HepG2 (cell line): ENCODE data around the gene PEAK3. TPM values are rescaled to one million over a fixed set of nuclear protein-coding genes. Genes with fewer than 3 reads are reported as not detected.
A peak's percentile ranks its signal among the peaks of the same experiment; 100 is the strongest.

Experiments
- ATF7 ChIP-seq, 2 experiments: fragments of 450-650 bp in 1 of 2; sonication (generic) in 1 of 2; formaldehyde crosslinking in 1 of 2; IDR thresholded peaks; 2 replicates each; pipeline versions ENCODE4 v1.4.0 to v1.6.1; 2016 to 2020; ENCODE audit warnings: antibody characterized with exemption in 1 of 2, mild to moderate bottlenecking in 1 of 2, missing genetic modification reagents in 1 of 2
- BCLAF1 ChIP-seq: fragments of 450-650 bp; IDR thresholded peaks from 2 replicates; pipeline ENCODE4 v1.6.1; 2017; ENCODE audit warnings: mild to moderate bottlenecking
- CCAR2 ChIP-seq: fragments of 200-400 bp; formaldehyde crosslinking; optimal IDR thresholded peaks from 2 replicates; pipeline ENCODE3; 2018; ENCODE audit warnings: low read depth, mild to moderate bottlenecking, low read length, moderate library complexity
- DNMT1 ChIP-seq: sonication (generic); formaldehyde crosslinking; IDR thresholded peaks from 2 replicates; pipeline ENCODE4 v1.5.1; 2020; ENCODE audit warnings: mild to moderate bottlenecking, missing genetic modification reagents
- FOXO1 ChIP-seq: sonication (generic); formaldehyde crosslinking; IDR thresholded peaks from 2 replicates; pipeline ENCODE4 v1.4.0; 2020; ENCODE audit warnings: missing genetic modification reagents
- HIVEP1 ChIP-seq: sonication (generic); formaldehyde crosslinking; IDR thresholded peaks from 2 replicates; pipeline ENCODE4 v1.4.0; 2020; ENCODE audit warnings: mild to moderate bottlenecking, missing genetic modification reagents
- KDM1A ChIP-seq: IDR thresholded peaks from 2 replicates; pipeline ENCODE4 v1.6.1; 2016; ENCODE audit warnings: missing compliant biosample characterization
- KLF9 ChIP-seq: IDR thresholded peaks from 2 replicates; pipeline ENCODE4 v1.6.1; 2016; ENCODE audit warnings: low read depth
- MBNL3 ChIP-seq: fragments of 250-450 bp; sonication (Bioruptor Pico); conservative IDR thresholded peaks from 2 replicates; pipeline ENCODE4 v1.8.0; 2022; ENCODE audit warnings: mild to moderate bottlenecking, inconsistent platforms
- MED13 ChIP-seq: sonication (generic); formaldehyde crosslinking; IDR thresholded peaks from 2 replicates; pipeline ENCODE4 v1.5.0; 2020; ENCODE audit warnings: missing genetic modification reagents
- NAIF1 ChIP-seq: sonication (generic); formaldehyde crosslinking; IDR thresholded peaks from 2 replicates; pipeline ENCODE4 v1.5.0; 2020; ENCODE audit warnings: mild to moderate bottlenecking, missing genetic modification reagents, borderline replicate concordance
- PBX3 ChIP-seq: sonication (generic); formaldehyde crosslinking; IDR thresholded peaks from 2 replicates; pipeline ENCODE4 v1.8.1; 2023; ENCODE audit warnings: missing genetic modification reagents, inconsistent platforms, borderline replicate concordance
- REXO4 ChIP-seq: sonication (generic); formaldehyde crosslinking; IDR thresholded peaks from 2 replicates; pipeline ENCODE4 v1.8.0; 2022; ENCODE audit warnings: missing genetic modification reagents, mild to moderate bottlenecking, borderline replicate concordance
- SP140L ChIP-seq: sonication (generic); formaldehyde crosslinking; IDR thresholded peaks from 2 replicates; pipeline ENCODE4 v1.4.0; 2020; ENCODE audit warnings: missing genetic modification reagents, borderline replicate concordance
- SP5 ChIP-seq: IDR thresholded peaks from 2 replicates; pipeline ENCODE4 v1.6.1; 2016; ENCODE audit warnings: low read depth, borderline replicate concordance
- WIZ ChIP-seq: sonication (generic); formaldehyde crosslinking; IDR thresholded peaks from 2 replicates; pipeline ENCODE4 v1.5.1; 2020; ENCODE audit warnings: mild to moderate bottlenecking, missing genetic modification reagents
- ZFP90 ChIP-seq: sonication (generic); formaldehyde crosslinking; IDR thresholded peaks from 2 replicates; pipeline ENCODE4 v1.8.0; 2022; ENCODE audit warnings: missing genetic modification reagents, mild to moderate bottlenecking, inconsistent platforms, borderline replicate concordance
- ZNF281 ChIP-seq: sonication (generic); formaldehyde crosslinking; IDR thresholded peaks from 2 replicates; pipeline ENCODE4 v1.4.0; 2020; ENCODE audit warnings: missing genetic modification reagents, borderline replicate concordance
- ZNF543 ChIP-seq: sonication (generic); formaldehyde crosslinking; IDR thresholded peaks from 2 replicates; pipeline ENCODE4 v1.4.0; 2020; ENCODE audit warnings: mild to moderate bottlenecking, missing genetic modification reagents
- ZUFSP ChIP-seq: sonication (generic); formaldehyde crosslinking; IDR thresholded peaks from 2 replicates; pipeline ENCODE4 v1.9.0; 2021; ENCODE audit warnings: missing genetic modification reagents, mild to moderate bottlenecking, borderline replicate concordance
- polyA plus RNA-seq, 8 experiments: library from polyadenylated mRNA; depleted of rRNA in 3 of 8; stranded (reverse) in 7 of 8; unstranded in 1 of 8; fragments of >200 nt; fragmentation: Illumina TruSeq in 4 of 8; extraction: Trizol in 4 of 8; gene quantifications; 2 replicates each; pipeline versions ENCODE4 v1.2.1 to v1.2.3, GENCODE V29; 2011 to 2016; ENCODE audit warnings: low read depth in 4 of 8, missing spikeins in 1 of 8, mixed read lengths in 1 of 8; ENCODE audit not compliant: insufficient read depth in 1 of 8
- total RNA-seq, 5 experiments: library from RNA; depleted of rRNA; stranded (reverse); fragments of >200 nt; fragmentation: Illumina TruSeq; extraction: Trizol; gene quantifications; 2 replicates each; pipeline ENCODE4 v1.2.3, GENCODE V29; 2016; ENCODE audit warnings: low read depth in 1 of 5

The PEAK3 gene
- total and polyA plus RNA-seq, 2 of the 13 experiments (the other 11 are each of a cell fraction or from before 2014, with no cell fraction given) = not detected

GRCh38 chr19:2237051-2237868, 44.7 kb downstream of the PEAK3 start (continued):
- TF ChIP-seq BCLAF1 (no peak), MBNL3 (CRISPR knock-in tag) (no peak), SP140L (CRISPR knock-in tag) (no peak), SP5 (no peak), HIVEP1 (CRISPR knock-in tag) (no peak), DNMT1 (CRISPR knock-in tag) (no peak), KDM1A (no peak), ATF7 (IDR thresholded peaks at IDR 0.05) (no peak), ATF7 (CRISPR knock-in tag; IDR thresholded peaks at IDR 0.05) (no peak), ZUFSP (no peak), WIZ (CRISPR knock-in tag) (no peak), ZNF281 (CRISPR knock-in tag) (no peak), ZNF543 (no peak), NAIF1 (peak; percentile 13; the same call in 1 of the 2 replicates), PBX3 (CRISPR knock-in tag) (no peak), KLF9 (no peak), MED13 (CRISPR knock-in tag) (no peak), FOXO1 (CRISPR knock-in tag) (no peak), REXO4 (no peak), ZFP90 (no peak), CCAR2 (no peak)
